OCI-LY1 (cell line): ENCODE measurements around the gene PTPRR.

Source experiments
- H2AFZ ChIP-seq: fragments of 200-600 bp; sonication (generic), shearing (Covaris generic); 2 replicates; pipeline ENCODE4 v1.6.0; 2014; ENCODE audit warnings: antibody characterized with exemption, mild to moderate bottlenecking, low read length
- H3F3A ChIP-seq: fragments of 200-600 bp; sonication (generic), shearing (Covaris generic); 2 replicates; pipeline ENCODE4 v1.6.0; 2014; ENCODE audit warnings: mild to moderate bottlenecking, antibody characterized with exemption, low read length, moderate library complexity; ENCODE audit not compliant: insufficient read depth
- H3K27ac ChIP-seq: fragments of 200-600 bp; sonication (generic); 2 replicates; pipeline ENCODE4 v1.5.1; 2014; ENCODE audit warnings: low read length, mixed run types, mild to moderate bottlenecking, low read depth; ENCODE audit not compliant: poor library complexity, severe bottlenecking
- H3K27me3 ChIP-seq: fragments of 200-600 bp; sonication (generic); 2 replicates; pipeline ENCODE4 v1.6.0; 2014; ENCODE audit warnings: antibody characterized with exemption, mild to moderate bottlenecking, low read length, moderate library complexity; ENCODE audit not compliant: insufficient read depth
- H3K36me3 ChIP-seq: fragments of 200-600 bp; sonication (generic); 2 replicates; pipeline ENCODE4 v1.6.1; 2014; ENCODE audit warnings: mild to moderate bottlenecking, antibody characterized with exemption, low read length, moderate library complexity, mixed read lengths; ENCODE audit not compliant: insufficient read depth
- H3K4me1 ChIP-seq: fragments of 200-600 bp; sonication (generic); 2 replicates; pipeline ENCODE4 v1.5.1; 2014; ENCODE audit warnings: mild to moderate bottlenecking, low read length, moderate library complexity; ENCODE audit not compliant: insufficient read depth, severe bottlenecking
- H3K4me2 ChIP-seq: fragments of 200-600 bp; sonication (generic), shearing (Covaris generic); 2 replicates; pipeline ENCODE4 v1.6.1; 2014; ENCODE audit warnings: low read length
- H3K4me3 ChIP-seq: fragments of 200-600 bp; sonication (generic); 2 replicates; pipeline ENCODE4 v1.5.1; 2014; ENCODE audit warnings: low read length, low read depth, mild to moderate bottlenecking, mixed read lengths; ENCODE audit not compliant: poor library complexity, severe bottlenecking
- H3K79me2 ChIP-seq: fragments of 200-600 bp; shearing (Covaris generic); 2 replicates; pipeline ENCODE4 v1.6.1; 2016; ENCODE audit warnings: mixed run types, low read length, mixed read lengths; ENCODE audit not compliant: insufficient read depth
- H3K9ac ChIP-seq: fragments of 200-600 bp; sonication (generic), shearing (Covaris generic); 2 replicates; pipeline ENCODE4 v1.6.1; 2014; ENCODE audit warnings: mild to moderate bottlenecking, low read length, mixed read lengths
- H3K9me2 ChIP-seq: fragments of 200-600 bp; sonication (generic), shearing (Covaris generic); 2 replicates; pipeline ENCODE4 v1.6.1; 2014; ENCODE audit warnings: low read depth, mild to moderate bottlenecking, low read length, mixed read lengths
- H3K9me3 ChIP-seq: fragments of 200-600 bp; shearing (Covaris generic); 2 replicates; pipeline ENCODE4 v1.6.1; 2014; ENCODE audit warnings: low read length, mixed read lengths
- H4K20me1 ChIP-seq: fragments of 200-600 bp; sonication (generic), shearing (Covaris generic); 2 replicates; pipeline ENCODE4 v1.6.0; 2016; ENCODE audit warnings: mild to moderate bottlenecking, low read length; ENCODE audit not compliant: insufficient read depth
- EZH2 ChIP-seq: fragments of 200-600 bp; sonication (generic), shearing (Covaris generic); IDR thresholded peaks from 2 replicates; pipeline ENCODE4 v1.8.0; 2017; ENCODE audit warnings: borderline replicate concordance, mixed run types, mild to moderate bottlenecking, antibody characterized with exemption, low read length, moderate library complexity, mixed read lengths
- TF ChIP-seq, protein P1 (sequence below): fragments of 200-600 bp; sonication (generic), shearing (Covaris generic); IDR thresholded peaks from 2 replicates; pipeline ENCODE4 v1.5.1; 2017; ENCODE audit warnings: mild to moderate bottlenecking, antibody characterized with exemption, low read length, moderate library complexity, mixed read lengths

Gene PTPRR

DNA sequence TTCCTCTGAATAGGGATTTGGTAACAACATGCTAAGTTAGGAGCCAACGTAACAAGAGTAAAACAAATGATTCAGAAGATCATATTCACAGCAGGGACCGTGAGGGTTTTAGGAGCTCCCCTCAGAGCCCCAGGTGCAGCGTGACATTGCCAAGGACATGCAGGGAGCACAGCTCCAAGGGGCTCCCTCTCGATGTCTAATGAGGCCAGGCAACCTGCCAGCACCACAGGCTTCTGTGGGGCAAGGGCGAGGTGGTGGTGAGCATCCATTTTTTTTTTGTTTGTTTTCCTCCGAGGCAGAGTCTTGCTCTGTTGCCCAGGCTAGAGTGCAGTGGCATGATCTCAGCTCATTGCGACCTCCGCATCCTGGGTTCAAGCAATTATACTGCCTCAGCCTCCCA lies 188.3 kb downstream of the PTPRR start:
- no peaks in the 10 kb centered on the region for H3K9me3 ChIP-seq
- H3K4me1 ChIP-seq: no peaks in the 10 kb centered on the region
- no peak overlapping the region for H3K4me3 ChIP-seq
- no peaks in the 10 kb centered on the region for H3K79me2 ChIP-seq
- H4K20me1 ChIP-seq: no peaks in the 10 kb centered on the region
- TF ChIP-seq, protein P1, sequence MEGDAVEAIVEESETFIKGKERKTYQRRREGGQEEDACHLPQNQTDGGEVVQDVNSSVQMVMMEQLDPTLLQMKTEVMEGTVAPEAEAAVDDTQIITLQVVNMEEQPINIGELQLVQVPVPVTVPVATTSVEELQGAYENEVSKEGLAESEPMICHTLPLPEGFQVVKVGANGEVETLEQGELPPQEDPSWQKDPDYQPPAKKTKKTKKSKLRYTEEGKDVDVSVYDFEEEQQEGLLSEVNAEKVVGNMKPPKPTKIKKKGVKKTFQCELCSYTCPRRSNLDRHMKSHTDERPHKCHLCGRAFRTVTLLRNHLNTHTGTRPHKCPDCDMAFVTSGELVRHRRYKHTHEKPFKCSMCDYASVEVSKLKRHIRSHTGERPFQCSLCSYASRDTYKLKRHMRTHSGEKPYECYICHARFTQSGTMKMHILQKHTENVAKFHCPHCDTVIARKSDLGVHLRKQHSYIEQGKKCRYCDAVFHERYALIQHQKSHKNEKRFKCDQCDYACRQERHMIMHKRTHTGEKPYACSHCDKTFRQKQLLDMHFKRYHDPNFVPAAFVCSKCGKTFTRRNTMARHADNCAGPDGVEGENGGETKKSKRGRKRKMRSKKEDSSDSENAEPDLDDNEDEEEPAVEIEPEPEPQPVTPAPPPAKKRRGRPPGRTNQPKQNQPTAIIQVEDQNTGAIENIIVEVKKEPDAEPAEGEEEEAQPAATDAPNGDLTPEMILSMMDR: no peak
- no peak for TF ChIP-seq EZH2
- H3K27me3 ChIP-seq: no peaks in the 10 kb centered on the region; the same call in 1 of the 2 replicates
- H2AFZ ChIP-seq: no peak overlapping the region
- H3K36me3 ChIP-seq: no peaks in the 10 kb centered on the region
- no peak overlapping the region for H3K27ac ChIP-seq
- no peak overlapping the region for H3K9ac ChIP-seq
- H3K4me2 ChIP-seq: no peak overlapping the region
- no peaks in the 10 kb centered on the region for H3K9me2 ChIP-seq
- H3F3A ChIP-seq: no peaks in the 10 kb centered on the region

DNA sequence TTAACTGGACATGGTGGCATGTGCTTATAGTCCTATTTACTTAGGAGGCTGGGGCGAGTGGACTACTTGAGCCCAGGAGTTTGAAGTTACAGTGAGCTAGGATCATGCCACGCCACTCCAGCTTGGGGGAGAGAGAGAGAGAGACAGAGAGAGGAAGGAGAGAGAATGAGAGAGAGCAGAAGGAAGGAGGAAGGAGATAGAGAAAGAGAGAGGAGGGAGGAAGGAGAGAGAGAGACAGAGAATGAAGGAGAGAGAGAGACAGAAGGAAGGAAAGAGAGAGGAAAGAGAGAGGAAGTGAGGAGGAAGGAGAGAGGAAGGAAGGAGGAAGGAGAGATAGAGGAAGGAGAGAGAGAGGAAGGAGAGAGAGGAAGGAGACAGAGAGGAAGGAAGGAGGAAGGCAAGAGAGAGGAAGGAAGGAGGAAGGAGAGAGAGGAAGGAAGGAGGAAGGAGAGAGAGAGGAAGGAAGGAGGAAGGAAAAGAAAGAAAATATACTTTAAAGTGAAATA lies 189.8 kb downstream of the PTPRR start:
- no peaks in the 10 kb centered on the region for H3K4me1 ChIP-seq
- H3K9me2 ChIP-seq: no peaks in the 10 kb centered on the region
- no peaks in the 10 kb centered on the region for H3F3A ChIP-seq
- H3K36me3 ChIP-seq: no peaks in the 10 kb centered on the region
- H3K27ac ChIP-seq: no peak overlapping the region
- no peaks in the 10 kb centered on the region for H3K9me3 ChIP-seq
- no peaks in the 10 kb centered on the region for H3K79me2 ChIP-seq
- no peak overlapping the region for H3K4me2 ChIP-seq
- H3K27me3 ChIP-seq: no peaks in the 10 kb centered on the region; the same call in 1 of the 2 replicates
- TF ChIP-seq, protein P1: no peak
- TF ChIP-seq EZH2: no peak
- no peak overlapping the region for H3K9ac ChIP-seq
- no peak overlapping the region for H2AFZ ChIP-seq
- no peak overlapping the region for H3K4me3 ChIP-seq
- H4K20me1 ChIP-seq: no peaks in the 10 kb centered on the region

DNA sequence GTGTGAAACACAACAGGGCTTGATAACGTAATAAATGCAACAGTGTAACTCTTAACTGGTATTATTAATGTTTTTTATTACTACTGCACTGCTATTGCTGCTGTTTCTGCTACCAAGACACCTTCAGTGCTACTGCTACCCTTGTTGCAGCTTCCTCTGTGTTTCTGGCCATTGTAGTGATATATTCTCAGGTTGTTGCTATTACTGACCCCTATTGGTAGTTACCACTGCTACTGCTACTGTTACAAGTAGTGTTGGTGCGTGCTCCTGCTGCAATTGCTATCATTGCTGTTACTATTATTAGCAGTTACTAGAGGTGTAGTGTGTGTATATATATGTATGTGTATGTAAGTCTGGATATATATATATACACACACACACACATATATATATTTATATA lies 196.1 kb downstream of the PTPRR start:
- Histone ChIP-seq H3K36me3 (no peaks in the 10 kb centered on the region), H3K9me2 (no peaks in the 10 kb centered on the region), H2AFZ (no peak overlapping the region), H3K79me2 (no peaks in the 10 kb centered on the region), H3K27ac (no peak overlapping the region), H3K27me3 (no peaks in the 10 kb centered on the region), H3F3A (no peaks in the 10 kb centered on the region), H3K4me2 (no peak overlapping the region), H3K9me3 (no peaks in the 10 kb centered on the region), H4K20me1 (no peaks in the 10 kb centered on the region), H3K4me3 (no peak overlapping the region), H3K4me1 (no peaks in the 10 kb centered on the region), H3K9ac (no peak overlapping the region)
- TF ChIP-seq EZH2: no peak
- TF ChIP-seq, protein P1: peak; percentile 44
